GM18861 (cell line): ENCODE results near the gene CCDC192.

Experiments
- ATAC-seq: cut with Tn5 transposase; IDR thresholded peaks from one replicate; pipeline ENCODE4 v1.9.1; 2021; ENCODE audit not compliant: unreplicated experiment

CCDC192 gene

DNA sequence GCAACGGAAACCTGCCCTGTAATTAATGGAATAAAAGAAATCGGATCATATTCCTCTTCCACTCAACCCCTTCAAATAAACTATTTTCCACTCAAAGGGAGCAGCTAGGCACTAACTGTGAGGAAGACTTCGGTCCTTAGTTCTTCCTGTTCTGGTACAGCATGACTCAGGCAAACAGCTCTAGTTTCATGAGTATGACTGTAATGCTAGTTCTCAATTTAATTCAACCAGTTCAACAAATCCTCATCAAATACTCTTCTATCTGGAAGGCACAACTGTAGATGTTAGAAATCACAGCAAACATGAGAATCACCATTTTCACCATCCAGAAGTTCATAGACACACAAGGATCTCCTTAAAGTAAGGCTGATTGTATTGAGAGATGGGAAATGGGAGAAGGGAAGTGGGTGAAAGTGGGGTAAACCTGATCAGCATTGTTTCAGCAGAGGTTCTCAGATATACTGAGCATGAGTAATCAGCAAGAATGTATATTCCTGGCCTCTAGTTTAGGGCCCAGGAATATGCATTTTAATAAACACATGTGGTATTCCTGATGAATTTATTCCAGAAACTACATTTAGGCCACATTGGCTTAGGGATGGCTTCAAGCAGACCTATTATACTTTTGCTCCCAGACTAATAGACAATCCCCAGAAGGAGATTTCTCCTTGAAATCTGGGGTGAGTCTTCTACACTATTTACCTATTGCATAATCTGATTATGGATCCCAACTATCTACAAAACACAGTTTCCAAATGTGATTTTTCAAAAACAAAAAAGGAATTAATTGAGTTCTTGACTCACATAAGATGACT, 239.3 kb downstream of the CCDC192 start:
- ATAC-seq: no peak

DNA sequence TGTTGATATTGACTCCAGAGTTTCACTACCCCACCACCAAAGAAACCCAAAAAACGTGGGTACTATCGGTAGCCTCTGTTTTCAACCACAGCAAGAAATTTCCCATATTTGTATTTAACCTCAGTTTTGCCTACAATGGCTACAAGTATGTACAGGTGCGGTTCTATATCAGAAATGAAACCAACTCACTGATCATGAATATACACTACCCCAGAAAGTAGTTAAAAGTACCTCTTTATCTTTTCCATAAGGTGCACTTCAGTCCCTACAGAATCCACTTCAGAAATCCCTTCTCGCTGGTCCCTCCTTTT, 239.8 kb downstream of the CCDC192 start:
- no peak for ATAC-seq

GRCh38 chr5:127944125-127944524, 240.9 kb downstream of the CCDC192 start:
- ATAC-seq: no peak

- ATAC-seq: no peak
Measured at GRCh38 chr5:127947941-127948340, 244.8 kb downstream of the CCDC192 start.

DNA sequence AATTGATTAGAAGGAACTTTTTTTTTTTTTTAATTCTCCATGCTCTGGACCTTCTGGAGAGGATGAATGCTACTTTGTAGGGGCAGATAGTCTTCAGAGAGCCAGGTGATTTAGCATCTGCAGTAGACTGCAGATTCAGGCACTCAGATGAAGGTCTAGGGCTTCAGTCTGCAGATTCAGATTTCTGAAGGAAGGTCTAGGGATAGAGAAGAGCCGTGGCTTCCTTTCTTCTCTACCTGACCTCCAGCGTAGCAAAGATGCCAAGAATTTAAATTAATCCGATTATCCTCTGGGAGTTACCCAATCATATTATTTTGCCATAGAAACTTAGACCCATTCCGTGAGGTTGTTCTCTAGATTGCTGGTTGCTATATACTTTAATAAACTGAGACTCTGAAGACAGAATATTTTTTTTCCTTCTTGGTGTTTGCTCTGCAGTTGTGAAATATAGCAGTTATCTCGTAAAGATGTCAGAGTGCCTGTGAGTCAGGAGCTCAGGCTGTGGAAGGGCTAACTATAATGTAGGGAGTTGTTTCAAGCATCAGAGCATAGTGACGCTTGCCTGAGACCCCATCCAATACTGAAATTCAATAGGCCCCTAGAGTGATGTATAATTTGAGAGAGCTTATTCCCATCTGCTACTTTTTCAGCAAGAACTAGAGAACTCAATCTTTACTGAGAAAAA, 247.7 kb downstream of the CCDC192 start:
- ATAC-seq: no peak

- no peak for ATAC-seq
Measured at GRCh38 chr5:127951791-127952190, 248.6 kb downstream of the CCDC192 start.

DNA sequence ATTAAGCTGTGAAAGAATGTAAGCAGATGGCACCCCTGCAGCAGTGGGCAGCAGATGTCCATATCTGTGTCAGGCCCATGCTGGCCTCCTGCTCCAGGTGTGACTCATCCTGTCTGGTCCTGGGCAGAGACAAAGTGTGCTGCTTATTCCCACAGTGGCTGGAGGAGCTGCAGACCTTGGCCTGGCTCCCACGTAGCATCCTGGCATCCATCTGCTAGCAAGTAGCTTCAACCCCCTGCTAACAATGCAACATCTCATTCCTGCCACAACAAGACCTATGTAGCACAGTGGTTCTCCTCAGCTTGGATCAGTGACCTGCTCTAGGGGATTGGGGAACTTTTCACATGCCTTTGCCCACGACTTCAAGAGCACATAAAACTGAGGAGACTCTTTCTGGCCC, 254.0 kb downstream of the CCDC192 start:
- no peak for ATAC-seq

DNA sequence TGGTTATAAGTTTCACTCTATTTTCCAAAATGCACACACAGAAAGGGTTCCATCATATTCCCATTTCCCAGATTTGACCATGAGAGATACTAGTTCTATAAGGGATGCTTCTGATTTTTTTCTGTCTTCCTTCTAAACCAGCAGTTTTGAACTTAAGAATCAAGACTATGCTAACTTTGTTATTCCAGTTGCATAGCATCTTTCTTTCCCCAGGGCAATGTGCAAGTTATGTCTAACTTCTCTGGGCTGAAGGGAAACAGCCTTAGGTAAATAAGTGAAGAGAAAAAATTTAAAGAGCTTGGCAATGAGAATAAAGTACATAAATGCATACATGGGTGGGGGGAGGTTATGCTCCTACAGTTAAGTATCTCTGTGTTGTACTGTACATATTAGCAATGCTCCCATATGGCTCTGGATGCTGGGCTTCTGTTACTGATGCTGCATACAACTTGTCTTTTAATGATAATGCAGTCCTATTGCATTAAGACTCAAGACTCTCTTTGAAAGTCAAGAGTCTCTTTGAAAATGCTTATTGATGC, 254.6 kb downstream of the CCDC192 start:
- ATAC-seq: no peak

- no peak for ATAC-seq
Measured at GRCh38 chr5:127958421-127959011, 255.3 kb downstream of the CCDC192 start.

DNA sequence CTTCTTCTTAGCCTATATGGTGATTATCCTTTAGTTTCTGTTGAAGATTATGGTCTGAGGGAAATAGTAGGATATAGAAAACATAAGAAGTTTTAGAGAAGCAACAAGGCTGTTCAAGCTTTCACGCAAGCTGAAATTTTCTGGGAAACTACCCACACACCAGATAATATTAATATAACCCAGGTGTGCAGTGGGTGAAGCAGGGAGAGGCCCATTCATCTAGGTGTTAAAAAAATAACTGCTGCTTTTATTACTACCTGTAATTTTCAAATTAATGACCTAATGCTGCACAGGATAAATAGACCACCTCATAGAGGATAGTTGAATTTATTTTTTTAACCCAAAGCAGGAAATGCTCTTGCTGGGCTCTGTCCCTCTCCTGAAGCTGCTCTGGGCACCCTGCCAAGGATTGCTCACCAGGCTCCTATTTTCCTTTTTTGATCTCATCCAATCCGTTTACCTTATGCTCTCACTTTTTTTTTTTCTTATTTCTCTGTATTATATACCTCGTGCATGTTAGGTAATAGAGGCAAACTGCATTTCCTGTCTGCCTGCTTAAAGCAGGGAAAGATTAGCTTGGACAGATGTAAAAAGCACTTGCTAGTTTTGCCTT, 256.1 kb downstream of the CCDC192 start:
- no peak for ATAC-seq

GRCh38 chr5:127960270-127960691, 257.1 kb downstream of the CCDC192 start:
- no peak for ATAC-seq

GRCh38 chr5:127961006-127961762, 258.0 kb downstream of the CCDC192 start:
- no peak for ATAC-seq

GRCh38 chr5:127961763-127962145, 258.6 kb downstream of the CCDC192 start:
- no peak for ATAC-seq

DNA sequence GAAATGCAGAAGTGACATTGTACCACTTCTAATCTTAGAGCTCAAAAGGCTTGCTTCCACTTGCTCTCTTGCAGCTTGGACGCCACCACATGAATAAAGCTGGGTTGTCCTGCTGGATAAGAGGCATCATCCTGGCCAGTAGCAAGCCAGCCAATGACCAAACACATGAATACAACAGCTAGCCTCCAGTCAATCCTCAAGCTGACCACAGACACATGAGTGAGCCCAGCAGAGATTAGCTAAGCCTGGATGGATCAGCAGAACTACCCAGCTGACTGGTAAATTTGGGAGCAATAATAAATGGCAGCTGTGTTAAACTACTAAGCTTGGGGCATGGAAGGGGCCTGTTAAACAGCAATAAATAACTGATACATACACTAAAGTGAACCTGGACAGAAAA, 259.3 kb downstream of the CCDC192 start:
- no peak for ATAC-seq

DNA sequence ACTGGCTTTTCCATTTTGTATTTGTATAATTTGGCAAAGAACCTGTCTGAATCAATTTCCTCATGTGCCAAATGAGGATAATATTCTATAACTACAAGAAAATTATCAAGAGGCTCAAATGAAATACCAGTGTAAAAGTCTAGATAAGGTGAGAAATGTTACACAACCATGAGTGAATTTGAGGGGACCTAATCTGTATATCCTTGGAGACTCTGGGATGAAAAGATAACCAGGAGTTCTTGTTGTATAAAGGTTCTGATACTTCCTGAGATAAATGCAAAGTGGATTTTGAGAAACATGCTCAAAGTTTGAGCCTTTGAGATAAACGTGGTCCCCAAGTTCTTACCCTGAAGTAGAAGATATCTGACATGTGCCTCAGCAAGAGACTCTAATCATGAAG, 260.0 kb downstream of the CCDC192 start:
- no peak for ATAC-seq

- no peak for ATAC-seq
Measured at GRCh38 chr5:127963931-127964330, 260.7 kb downstream of the CCDC192 start.

GRCh38 chr5:127967323-127967982, 264.3 kb downstream of the CCDC192 start:
- no peak for ATAC-seq

GRCh38 chr5:127967983-127968592, 264.9 kb downstream of the CCDC192 start:
- ATAC-seq: no peak

GRCh38 chr5:127969002-127969401, 265.8 kb downstream of the CCDC192 start:
- no peak for ATAC-seq

- no peak for ATAC-seq
Measured at GRCh38 chr5:127969651-127970050, 266.5 kb downstream of the CCDC192 start.
